HepG2 (cell line): ENCODE data around the gene FUT8. TPM values are rescaled to one million over a fixed set of nuclear protein-coding genes. Genes with fewer than 3 reads are reported as not detected.

Experiments
- ATAC-seq: fragments of 200-7000 bp; cut with Tn5 transposase; 3 replicates; pipeline ENCODE4 v1.9.1; 2020; ENCODE audit warnings: mild to moderate bottlenecking, moderate library complexity
- BruUV-seq: library from RNA; stranded (reverse); fragments of 400-500 nt; replicated peaks from 2 replicates; lab custom pipeline; 2021; lab: Mats Ljungman, UMichigan
- CTCF ChIA-PET: fragments of 300-600 bp; formaldehyde crosslinking; extraction: SDS; loops from one replicate; lab custom pipeline; 2021; ENCODE audit warnings: low total read pairs, inconsistent platforms, low intra/inter-chr PET ratio; lab: Yijun Ruan, JAX
- POLR2A ChIA-PET: fragments of 350-600 bp; sonication (Branson Sonifier 250); formaldehyde crosslinking; loops from one replicate; lab custom pipeline; 2020; ENCODE audit warnings: antibody characterized with exemption, inconsistent platforms; lab: Yijun Ruan, JAX
- DNase-seq: peaks from one replicate; pipeline ENCODE4 v3.0.0-alpha.2; 2015; ENCODE audit warnings: low spot score
- FAIRE-seq: peaks from 3 replicates; lab custom pipeline; 2011; peaks lifted over from hg19 to GRCh38; lab: Jason Lieb, UNC
- H2AFZ ChIP-seq: one replicate; pipeline ENCODE4 v1.6.1; 2011; ENCODE audit warnings: low read length, inconsistent platforms
- H3K27ac ChIP-seq: fragments of 300-600 bp; 3 replicates; pipeline ENCODE4 v1.8.0; 2011; ENCODE audit warnings: mixed run types, mild to moderate bottlenecking, mixed read lengths, low read length, inconsistent platforms; ENCODE audit not compliant: insufficient read depth; ENCODE audit errors: extremely low read length
- H3K27me3 ChIP-seq, 2 experiments: fragments of 200-600 bp in 1 of 2; 2 replicates in 1 of 2; 3 replicates in 1 of 2; pipeline versions ENCODE4 v1.6.0 to v1.8.0; 2011; ENCODE audit warnings: low read length in 2 of 2, mild to moderate bottlenecking in 2 of 2, moderate library complexity in 2 of 2, inconsistent platforms in 1 of 2; ENCODE audit not compliant: insufficient read depth in 2 of 2, control insufficient read depth in 1 of 2
- H3K36me3 ChIP-seq, 2 experiments: fragments of 200-600 bp in 1 of 2; replicated peaks in 1 of 2; 2 replicates in 1 of 2; 3 replicates in 1 of 2; pipeline versions ENCODE4 v1.5.1 to v1.8.0; 2011; ENCODE audit warnings: low read length in 2 of 2, inconsistent platforms in 1 of 2; ENCODE audit not compliant: insufficient read depth in 2 of 2, control insufficient read depth in 1 of 2
- H3K4me1 ChIP-seq: 2 replicates; pipeline ENCODE4 v1.5.1; 2012; ENCODE audit warnings: low read length, inconsistent platforms; ENCODE audit not compliant: insufficient read depth
- H3K4me2 ChIP-seq: 2 replicates; pipeline ENCODE4 v1.6.0; 2011; ENCODE audit warnings: low read depth, low read length, inconsistent platforms
- H3K4me3 ChIP-seq, 3 experiments: fragments of 200-600 bp in 1 of 3; sonication (generic), shearing (Covaris generic) in 1 of 3; replicated peaks in 1 of 3; 2 replicates each; pipeline ENCODE4 v1.5.1; 2011 to 2016; ENCODE audit warnings: low read length in 3 of 3, inconsistent platforms in 2 of 3, low read depth in 2 of 3, mild to moderate bottlenecking in 2 of 3, control low read depth in 1 of 3, mixed read lengths in 1 of 3; ENCODE audit not compliant: insufficient read depth in 1 of 3
- H3K79me2 ChIP-seq: one replicate; pipeline ENCODE4 v1.6.1; 2011; ENCODE audit warnings: low read length, inconsistent platforms; ENCODE audit not compliant: insufficient read depth
- H3K9ac ChIP-seq: 2 replicates; pipeline ENCODE4 v1.6.0; 2011; ENCODE audit warnings: mild to moderate bottlenecking, low read depth, low read length, inconsistent platforms; ENCODE audit not compliant: insufficient read depth
- H3K9me3 ChIP-seq: 2 replicates; pipeline ENCODE4 v1.5.1; 2012; ENCODE audit warnings: mild to moderate bottlenecking, low read length
- H4K20me1 ChIP-seq: 2 replicates; pipeline ENCODE4 v1.6.0; 2011; ENCODE audit warnings: inconsistent platforms, mild to moderate bottlenecking, low read length, moderate library complexity; ENCODE audit not compliant: insufficient read depth
- ASH2L ChIP-seq: fragments of 300-600, 200-600 bp; sonication (generic); IDR thresholded peaks from 2 replicates; pipeline ENCODE4 v1.7.0; 2017; ENCODE audit warnings: low read depth, mild to moderate bottlenecking, moderate library complexity, mixed read lengths, low read length; ENCODE audit not compliant: insufficient read length
- ATF3 ChIP-seq: sonication (generic); formaldehyde crosslinking; IDR thresholded peaks from 2 replicates; pipeline ENCODE4 v1.4.0; 2020; ENCODE audit warnings: missing genetic modification reagents
- ATRX ChIP-seq: sonication (generic); formaldehyde crosslinking; IDR thresholded peaks from 2 replicates; pipeline ENCODE4 v1.4.0; 2020; ENCODE audit warnings: missing genetic modification reagents, borderline replicate concordance
- HNF4G ChIP-seq, 2 experiments: sonication (generic) in 1 of 2; formaldehyde crosslinking in 1 of 2; IDR thresholded peaks; 2 replicates each; pipeline versions ENCODE4 v1.4.0 to v1.6.1; 2011 to 2020; ENCODE audit warnings: borderline replicate concordance in 2 of 2, low read depth in 2 of 2, mild to moderate bottlenecking in 2 of 2, low read length in 1 of 2, missing genetic modification reagents in 1 of 2, moderate library complexity in 1 of 2
- LRRFIP1 ChIP-seq: sonication (generic); formaldehyde crosslinking; conservative IDR thresholded peaks from 2 replicates; pipeline ENCODE4 v1.4.0; 2020; ENCODE audit warnings: missing genetic modification reagents
- NFE2L1 ChIP-seq: sonication (generic); formaldehyde crosslinking; IDR thresholded peaks from 2 replicates; pipeline ENCODE4 v1.4.0; 2020; ENCODE audit warnings: missing genetic modification reagents, mild to moderate bottlenecking, borderline replicate concordance
- RXRA ChIP-seq: sonication (generic); formaldehyde crosslinking; IDR thresholded peaks from 2 replicates; pipeline ENCODE4 v1.5.1; 2020; ENCODE audit warnings: missing genetic modification reagents
- SIN3A ChIP-seq: IDR thresholded peaks from 2 replicates; pipeline ENCODE4 v1.6.1; 2011; ENCODE audit warnings: low read depth, mild to moderate bottlenecking, control low read depth, low read length, borderline replicate concordance
- ZNF577 ChIP-seq: sonication (generic); formaldehyde crosslinking; IDR thresholded peaks from 2 replicates; pipeline ENCODE4 v1.4.0; 2020; ENCODE audit warnings: mild to moderate bottlenecking, low read depth, missing genetic modification reagents, borderline replicate concordance
- in situ Hi-C: cut with HindIII; loops from 2 replicates; pipeline ENCODE4 v1.10.0; 2017; ENCODE audit warnings: low pct_unique_long_range_greater_than_20kb; ENCODE audit not compliant: extremely low pct_ligation_motif_present
- intact Hi-C: fragments of 100-400 bp; cut with micrococcal nuclease; formaldehyde crosslinking; loops from one replicate; pipeline ENCODE4 v1.10.0; 2022; ENCODE audit not compliant: unreplicated experiment
- polyA plus RNA-seq, 8 experiments: library from polyadenylated mRNA; depleted of rRNA in 3 of 8; stranded (reverse) in 7 of 8; unstranded in 1 of 8; fragments of >200 nt; fragmentation: Illumina TruSeq in 4 of 8; extraction: Trizol in 4 of 8; gene quantifications; 2 replicates each; pipeline versions ENCODE4 v1.2.1 to v1.2.3, GENCODE V29; 2011 to 2016; ENCODE audit warnings: low read depth in 4 of 8, missing spikeins in 1 of 8, mixed read lengths in 1 of 8; ENCODE audit not compliant: insufficient read depth in 1 of 8
- total RNA-seq, 5 experiments: library from RNA; depleted of rRNA; stranded (reverse); fragments of >200 nt; fragmentation: Illumina TruSeq; extraction: Trizol; gene quantifications; 2 replicates each; pipeline ENCODE4 v1.2.3, GENCODE V29; 2016; ENCODE audit warnings: low read depth in 1 of 5
- TF ChIP-seq, protein P1 (sequence below): sonication (generic); formaldehyde crosslinking; IDR thresholded peaks from 2 replicates; pipeline ENCODE4 v1.4.0; 2020; ENCODE audit warnings: missing genetic modification reagents

The FUT8 gene
- total and polyA plus RNA-seq, 2 of the 13 experiments (the other 11 are each of a cell fraction or from before 2014, with no cell fraction given) = 9.3 to 17.5 TPM

DNA sequence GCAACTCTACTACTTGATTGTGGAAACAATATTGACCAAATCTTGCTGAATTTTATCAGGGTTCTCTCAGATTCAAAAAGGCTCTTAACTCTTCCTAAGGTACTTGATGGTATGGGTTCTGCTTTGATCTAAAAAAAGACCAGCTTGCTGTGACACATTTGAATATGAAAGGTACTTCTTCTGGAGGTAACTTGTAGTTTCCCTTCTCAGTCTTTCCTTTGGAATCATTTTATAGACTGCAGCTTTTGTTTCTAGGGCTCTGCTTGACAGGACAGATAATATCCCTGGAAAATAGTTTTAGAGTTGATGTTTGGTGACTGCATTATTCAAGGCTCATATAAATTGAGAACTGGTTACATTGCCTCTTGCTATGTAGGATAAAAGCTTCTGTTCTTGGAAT lies 251.9 kb downstream of the FUT8 start:
- CTCF ChIA-PET = no interaction called here
- POLR2A ChIA-PET = no interaction called here
- no peaks in the 10 kb centered on the region for H3K4me1 ChIP-seq
- no peak overlapping the region for H2AFZ ChIP-seq
- no TSS peak for BruUV-seq
- H3K79me2 ChIP-seq = no peaks in the 10 kb centered on the region
- no peak overlapping the region for H3K9ac ChIP-seq
- no peaks in the 10 kb centered on the region for H3K36me3 ChIP-seq
- DNase-seq = no peak
- no peak for FAIRE-seq
- no peak for ATAC-seq
- no peaks in the 10 kb centered on the region for H4K20me1 ChIP-seq
- intact Hi-C loops = no loop called here
- no peaks in the 10 kb centered on the region for H3K27me3 ChIP-seq
- H3K27ac ChIP-seq = no peak overlapping the region
- TF ChIP-seq HNF4G (IDR thresholded peaks at IDR 0.05; ENCODE audit: borderline replicate concordance, low read depth, low read length) (no peak), HNF4G (CRISPR knock-in tag; IDR thresholded peaks at IDR 0.05; ENCODE audit: borderline replicate concordance, low read depth) (no peak), NFE2L1 (no peak), ASH2L (no peak), SIN3A (no peak), ATF3 (CRISPR knock-in tag) (no peak), ATRX (CRISPR knock-in tag) (no peak), LRRFIP1 (CRISPR knock-in tag) (no peak), RXRA (CRISPR knock-in tag) (no peak), ZNF577 (CRISPR knock-in tag) (no peak)
- TF ChIP-seq, protein P1, sequence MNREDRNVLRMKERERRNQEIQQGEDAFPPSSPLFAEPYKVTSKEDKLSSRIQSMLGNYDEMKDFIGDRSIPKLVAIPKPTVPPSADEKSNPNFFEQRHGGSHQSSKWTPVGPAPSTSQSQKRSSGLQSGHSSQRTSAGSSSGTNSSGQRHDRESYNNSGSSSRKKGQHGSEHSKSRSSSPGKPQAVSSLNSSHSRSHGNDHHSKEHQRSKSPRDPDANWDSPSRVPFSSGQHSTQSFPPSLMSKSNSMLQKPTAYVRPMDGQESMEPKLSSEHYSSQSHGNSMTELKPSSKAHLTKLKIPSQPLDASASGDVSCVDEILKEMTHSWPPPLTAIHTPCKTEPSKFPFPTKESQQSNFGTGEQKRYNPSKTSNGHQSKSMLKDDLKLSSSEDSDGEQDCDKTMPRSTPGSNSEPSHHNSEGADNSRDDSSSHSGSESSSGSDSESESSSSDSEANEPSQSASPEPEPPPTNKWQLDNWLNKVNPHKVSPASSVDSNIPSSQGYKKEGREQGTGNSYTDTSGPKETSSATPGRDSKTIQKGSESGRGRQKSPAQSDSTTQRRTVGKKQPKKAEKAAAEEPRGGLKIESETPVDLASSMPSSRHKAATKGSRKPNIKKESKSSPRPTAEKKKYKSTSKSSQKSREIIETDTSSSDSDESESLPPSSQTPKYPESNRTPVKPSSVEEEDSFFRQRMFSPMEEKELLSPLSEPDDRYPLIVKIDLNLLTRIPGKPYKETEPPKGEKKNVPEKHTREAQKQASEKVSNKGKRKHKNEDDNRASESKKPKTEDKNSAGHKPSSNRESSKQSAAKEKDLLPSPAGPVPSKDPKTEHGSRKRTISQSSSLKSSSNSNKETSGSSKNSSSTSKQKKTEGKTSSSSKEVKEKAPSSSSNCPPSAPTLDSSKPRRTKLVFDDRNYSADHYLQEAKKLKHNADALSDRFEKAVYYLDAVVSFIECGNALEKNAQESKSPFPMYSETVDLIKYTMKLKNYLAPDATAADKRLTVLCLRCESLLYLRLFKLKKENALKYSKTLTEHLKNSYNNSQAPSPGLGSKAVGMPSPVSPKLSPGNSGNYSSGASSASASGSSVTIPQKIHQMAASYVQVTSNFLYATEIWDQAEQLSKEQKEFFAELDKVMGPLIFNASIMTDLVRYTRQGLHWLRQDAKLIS (CRISPR knock-in tag) = no peak
- no peak overlapping the region for H3K4me3 ChIP-seq
- H3K4me2 ChIP-seq = no peak overlapping the region
- in situ Hi-C loops = no loop called here
- no peaks in the 10 kb centered on the region for H3K9me3 ChIP-seq
